Glutamatergic neuron (in vitro differentiated cells): ENCODE measurements around the gene IPO4. TPM values are rescaled to one million over a fixed set of nuclear protein-coding genes. Genes with fewer than 3 reads are reported as not detected.
A peak's percentile ranks its signal among the peaks of the same experiment; 100 is the strongest.

Experiments used
- DNase-seq: peaks from one replicate; pipeline ENCODE4 v3.0.0; 2022
- H3K27ac Mint-ChIP-seq: one replicate; pipeline ENCODE4 v1.8.0; 2020; ENCODE audit warnings: mild to moderate bottlenecking, mixed read lengths, inconsistent platforms; ENCODE audit not compliant: unreplicated experiment
- H3K27me3 Mint-ChIP-seq: one replicate; pipeline ENCODE4 v1.8.0; 2020; ENCODE audit warnings: mild to moderate bottlenecking, moderate library complexity, mixed read lengths, inconsistent platforms; ENCODE audit not compliant: unreplicated experiment
- H3K36me3 Mint-ChIP-seq: one replicate; pipeline ENCODE4 v1.8.0; 2020; ENCODE audit warnings: mild to moderate bottlenecking, mixed read lengths, inconsistent platforms; ENCODE audit not compliant: unreplicated experiment
- H3K4me1 Mint-ChIP-seq: one replicate; pipeline ENCODE4 v1.8.0; 2020; ENCODE audit warnings: mild to moderate bottlenecking, low read depth, mixed read lengths, inconsistent platforms; ENCODE audit not compliant: unreplicated experiment
- H3K4me3 Mint-ChIP-seq: one replicate; pipeline ENCODE4 v1.8.0; 2020; ENCODE audit warnings: mild to moderate bottlenecking, mixed read lengths, inconsistent platforms; ENCODE audit not compliant: unreplicated experiment
- H3K9me3 Mint-ChIP-seq: one replicate; pipeline ENCODE4 v1.8.0; 2020; ENCODE audit warnings: mild to moderate bottlenecking, moderate library complexity, mixed read lengths, inconsistent platforms; ENCODE audit not compliant: unreplicated experiment
- total RNA-seq: library from RNA; stranded (reverse); fragmentation: NEBNext Ultra II Directional; extraction: Animal tissue kit (Norgen Biotek cat#: 25700); gene quantifications from one replicate; pipeline ENCODE4 v1.2.1, GENCODE V29; 2021; ENCODE audit not compliant: unreplicated experiment
- TF ChIP-seq, protein P1 (sequence below): fragments of 200-600 bp; sonication (generic); IDR thresholded peaks from one replicate; pipeline ENCODE4 v1.5.0; 2021; ENCODE audit not compliant: partially characterized antibody, unreplicated experiment

The IPO4 gene
- total RNA-seq, 1 donor from 2014 or later = 25.5 TPM

DNA sequence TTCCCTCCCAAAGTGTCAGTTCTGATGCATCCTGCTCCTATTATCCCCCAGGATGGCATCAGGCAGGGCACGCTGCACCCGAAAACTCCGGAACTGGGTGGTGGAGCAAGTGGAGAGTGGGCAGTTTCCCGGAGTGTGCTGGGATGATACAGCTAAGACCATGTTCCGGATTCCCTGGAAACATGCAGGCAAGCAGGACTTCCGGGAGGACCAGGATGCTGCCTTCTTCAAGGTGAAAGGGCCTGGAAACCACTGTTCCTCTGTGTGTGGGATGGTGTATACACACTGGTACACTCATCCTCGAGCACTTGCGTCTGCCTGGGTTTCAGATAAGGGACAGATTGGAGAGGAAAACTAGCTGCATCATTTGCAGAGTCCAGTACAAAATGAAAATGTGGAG is 26.5 kb downstream of the IPO4 start:
- DNase-seq = no peak
- Mint-ChIP-seq H3K4me1 (peaks cover 7% of the 10 kb centered on the region), H3K9me3 (peaks cover 2% of the 10 kb centered on the region), H3K4me3 (peak overlapping the region; percentile 85), H3K36me3 (peaks cover 4% of the 10 kb centered on the region), H3K27me3 (peaks cover 2% of the 10 kb centered on the region), H3K27ac (peak overlapping the region; percentile 64)
- TF ChIP-seq, protein P1, sequence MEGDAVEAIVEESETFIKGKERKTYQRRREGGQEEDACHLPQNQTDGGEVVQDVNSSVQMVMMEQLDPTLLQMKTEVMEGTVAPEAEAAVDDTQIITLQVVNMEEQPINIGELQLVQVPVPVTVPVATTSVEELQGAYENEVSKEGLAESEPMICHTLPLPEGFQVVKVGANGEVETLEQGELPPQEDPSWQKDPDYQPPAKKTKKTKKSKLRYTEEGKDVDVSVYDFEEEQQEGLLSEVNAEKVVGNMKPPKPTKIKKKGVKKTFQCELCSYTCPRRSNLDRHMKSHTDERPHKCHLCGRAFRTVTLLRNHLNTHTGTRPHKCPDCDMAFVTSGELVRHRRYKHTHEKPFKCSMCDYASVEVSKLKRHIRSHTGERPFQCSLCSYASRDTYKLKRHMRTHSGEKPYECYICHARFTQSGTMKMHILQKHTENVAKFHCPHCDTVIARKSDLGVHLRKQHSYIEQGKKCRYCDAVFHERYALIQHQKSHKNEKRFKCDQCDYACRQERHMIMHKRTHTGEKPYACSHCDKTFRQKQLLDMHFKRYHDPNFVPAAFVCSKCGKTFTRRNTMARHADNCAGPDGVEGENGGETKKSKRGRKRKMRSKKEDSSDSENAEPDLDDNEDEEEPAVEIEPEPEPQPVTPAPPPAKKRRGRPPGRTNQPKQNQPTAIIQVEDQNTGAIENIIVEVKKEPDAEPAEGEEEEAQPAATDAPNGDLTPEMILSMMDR = no peak

DNA sequence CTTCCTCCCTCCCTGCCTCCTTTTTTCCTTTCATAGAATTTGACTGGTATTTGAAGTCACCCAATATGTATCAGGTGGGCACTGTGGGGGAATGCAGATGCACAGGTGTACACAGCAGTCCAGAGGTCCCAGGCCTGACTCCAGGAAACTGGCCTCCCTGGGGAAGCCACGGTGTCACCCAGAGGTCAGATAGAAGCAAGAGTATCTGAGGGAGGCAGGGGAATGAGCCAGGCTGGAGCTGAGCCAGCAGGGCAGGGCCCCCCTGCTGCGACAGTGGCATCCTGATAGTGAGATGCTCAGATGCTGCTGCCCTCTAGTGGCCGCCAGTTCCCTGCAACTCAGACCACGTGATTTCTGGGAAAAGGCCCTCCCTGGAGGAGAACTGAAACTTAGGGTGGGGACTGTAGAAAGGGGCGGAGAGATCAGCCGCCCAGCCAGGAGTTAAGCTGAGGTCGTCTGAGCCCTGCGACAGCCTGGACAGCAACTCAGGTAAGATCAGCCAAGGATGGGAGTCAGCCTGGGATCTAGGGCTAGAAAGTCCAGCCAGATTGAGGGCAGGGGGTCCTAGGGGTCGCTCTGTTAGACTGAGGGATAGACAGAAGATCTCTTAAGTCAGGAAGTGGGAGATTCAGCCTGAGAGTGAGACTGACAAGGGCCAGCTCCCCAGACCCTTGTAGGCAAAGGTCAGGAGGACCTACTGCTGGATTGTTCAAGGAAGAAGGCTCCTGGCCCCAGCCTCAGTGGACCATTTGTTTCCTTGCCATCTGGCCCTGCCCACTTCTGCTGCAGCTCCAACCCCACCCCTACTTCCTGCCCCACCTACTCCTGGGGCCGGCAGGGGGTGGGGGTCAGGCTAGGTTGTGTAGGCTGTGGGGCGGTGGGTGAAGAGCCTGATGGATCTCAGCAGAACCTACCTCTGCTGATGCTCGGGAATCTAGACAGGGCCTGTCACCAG is 27.5 kb downstream of the IPO4 start, which contains the start of gene IRF9:
TSS of gene IRF9 (plus strand) at position 416 of the 955 bp plus-strand sequence. CDS start 880 bp downstream, outside the sequence.
- H3K4me1 Mint-ChIP-seq = peaks cover 7% of the 10 kb centered on the region
- peaks cover 2% of the 10 kb centered on the region for H3K27me3 Mint-ChIP-seq
- peaks cover 4% of the 10 kb centered on the region for H3K9me3 Mint-ChIP-seq
- peak within 1 kb of the TSS; percentile 85 for H3K4me3 Mint-ChIP-seq
- peaks cover 8% of the 10 kb centered on the region for H3K36me3 Mint-ChIP-seq
- H3K27ac Mint-ChIP-seq = peak within 1 kb of the TSS; percentile 64
- DNase-seq = peak; percentile 98
- TF ChIP-seq, protein P1 = peak; percentile 92

DNA sequence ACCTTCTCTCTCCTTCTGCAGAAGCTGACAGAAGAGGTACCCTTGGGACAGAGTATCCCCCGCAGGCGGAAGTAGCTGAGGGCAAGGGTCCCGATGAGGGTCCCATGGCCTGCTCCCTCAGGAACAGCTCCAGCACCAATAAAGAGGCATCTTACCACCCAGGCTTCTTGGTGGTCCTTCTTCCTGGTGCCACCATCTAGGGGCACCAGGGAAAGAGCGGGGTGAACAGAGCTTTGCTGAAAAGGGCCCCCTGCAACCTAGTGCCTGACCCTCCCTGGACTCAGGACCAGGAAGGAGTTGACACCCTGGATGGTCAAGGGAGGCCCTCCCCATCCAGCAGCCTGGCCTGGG is 28.1 kb downstream of the IPO4 start:
- H3K27ac Mint-ChIP-seq = peak overlapping the region; percentile 12

DNA sequence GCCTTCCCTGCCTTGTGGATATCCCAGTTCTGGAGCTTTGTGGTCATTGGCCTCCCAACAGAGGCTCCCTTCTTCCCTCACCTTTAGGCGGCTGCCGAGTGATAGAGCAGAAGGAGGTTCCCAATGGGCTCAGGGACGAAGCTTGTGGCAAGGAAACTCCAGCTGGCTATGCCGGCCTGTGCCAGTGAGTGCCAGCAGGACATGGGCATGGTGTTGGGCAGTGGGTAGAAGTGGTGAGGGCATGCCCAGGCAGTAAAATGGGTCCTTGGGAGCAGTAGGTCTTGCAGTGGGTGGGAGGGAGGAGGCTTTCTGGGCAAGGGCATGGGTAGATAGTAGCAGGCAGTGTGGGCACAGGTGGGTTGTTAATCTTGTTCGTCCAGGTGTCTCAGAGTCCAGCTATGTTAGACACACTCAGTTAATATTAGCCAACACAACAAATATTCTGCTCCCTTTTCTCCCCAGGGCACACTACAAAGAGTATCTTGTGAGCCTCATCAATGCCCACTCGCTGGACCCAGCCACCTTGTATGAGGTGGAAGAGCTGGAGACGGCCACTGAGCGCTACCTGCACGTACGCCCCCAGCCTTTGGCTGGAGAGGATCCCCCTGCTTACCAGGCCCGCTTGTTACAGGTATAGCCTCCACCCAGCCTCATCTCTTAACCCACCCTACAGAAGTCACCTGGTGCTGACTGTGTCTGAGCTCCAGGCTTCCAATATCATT is 28.7 kb downstream of the IPO4 start:
- H3K27me3 Mint-ChIP-seq = peaks cover 5% of the 10 kb centered on the region
- peaks cover 4% of the 10 kb centered on the region for H3K9me3 Mint-ChIP-seq
- no peak for DNase-seq
- H3K36me3 Mint-ChIP-seq = peaks cover 5% of the 10 kb centered on the region
- TF ChIP-seq, protein P1 = no peak
- no peak overlapping the region for H3K4me3 Mint-ChIP-seq
- no peak overlapping the region for H3K27ac Mint-ChIP-seq
- H3K4me1 Mint-ChIP-seq = peaks cover 7% of the 10 kb centered on the region

More for the DNA sequence above, 28.1 kb downstream of the IPO4 start:
- Mint-ChIP-seq H3K4me1 (peaks cover 7% of the 10 kb centered on the region), H3K9me3 (peaks cover 4% of the 10 kb centered on the region), H3K27me3 (peaks cover 5% of the 10 kb centered on the region), H3K36me3 (peaks cover 5% of the 10 kb centered on the region), H3K4me3 (no peak overlapping the region)
- TF ChIP-seq, protein P1 = no peak
- DNase-seq = no peak
